Dedifferentiated amniotic fluid mesenchymal stem cell (primary cell): ENCODE data around the gene SPC25.

Experiments
- DNase-seq: peaks from one replicate; pipeline ENCODE4 v3.0.0-alpha.2; 2016; ENCODE audit errors: extremely low spot score

SPC25 gene

GRCh38 chr2:168843253-168843652, 47.0 kb downstream of the SPC25 start:
- DNase-seq, result no peak

- no peak for DNase-seq
Measured at GRCh38 chr2:168841445-168841844, 48.8 kb downstream of the SPC25 start.

GRCh38 chr2:168835969-168836368, 54.3 kb downstream of the SPC25 start:
- DNase-seq, result no peak

GRCh38 chr2:168831662-168832061, 58.6 kb downstream of the SPC25 start:
- DNase-seq, result no peak

GRCh38 chr2:168830958-168831357, 59.3 kb downstream of the SPC25 start:
- DNase-seq, result no peak

GRCh38 chr2:168825126-168825525, 65.1 kb downstream of the SPC25 start:
- DNase-seq, result no peak

- DNase-seq, result no peak
Measured at GRCh38 chr2:168821992-168822391, 68.2 kb downstream of the SPC25 start.

GRCh38 chr2:168821577-168821976, 68.7 kb downstream of the SPC25 start:
- no peak for DNase-seq
